Nucleus accumbens (tissue), 56 donors: ENCODE measurements around the gene PIP4K2B.
"Not testable (repeated sequence)": the region's sequence is repeated elsewhere in the genome, so short reads cannot be mapped to it uniquely, and the experiment has no call there.

Experiments used
- DNase-seq, 56 donors: peaks; one replicate each; lab custom pipeline; 2025; lab: John Stamatoyannopoulos, UW

PIP4K2B gene

GRCh38 chr17:38799501-38800236, at the start of gene PIP4K2B:
TSS of gene PIP4K2B (minus strand) at chr17:38799556. CDS start at chr17:38799424, 132 bp downstream.
- DNase-seq = peak; percentile 62 to 98 (median 92)

GRCh38 chr17:38848557-38848891, 49.2 kb upstream of the PIP4K2B start:
- no peak for DNase-seq

- no peak for DNase-seq
Measured at GRCh38 chr17:38844261-38844757, 45.0 kb upstream of the PIP4K2B start.

- no peak for DNase-seq
Measured at GRCh38 chr17:38825762-38826247, 26.4 kb upstream of the PIP4K2B start.

- peak in 55 of 56 donors; percentile 30 to 97 (median 91) for DNase-seq
Measured at GRCh38 chr17:38824899-38825761, 25.8 kb upstream of the PIP4K2B start, which contains the start of gene CWC25. TSS of gene CWC25 (minus strand) at chr17:38825321. CDS start at chr17:38825183, 138 bp downstream.

- no peak for DNase-seq
Measured at GRCh38 chr17:38815576-38816193, 16.3 kb upstream of the PIP4K2B start.

- DNase-seq = peak in 13 of 56 donors; percentile 2 to 44 (median 15)
Measured at GRCh38 chr17:38809828-38810227, 10.5 kb upstream of the PIP4K2B start.

GRCh38 chr17:38800237-38800760, 943 bp upstream of the PIP4K2B start:
- no peak for DNase-seq

GRCh38 chr17:38798614-38799500, 499 bp downstream of the PIP4K2B start:
- DNase-seq = peak in 45 of 56 donors; percentile 6 to 74 (median 55)

GRCh38 chr17:38797828-38798227, 1.5 kb downstream of the PIP4K2B start:
- no peak for DNase-seq

GRCh38 chr17:38797158-38797490, 2.2 kb downstream of the PIP4K2B start:
- DNase-seq = no peak

GRCh38 chr17:38796451-38797157, 2.8 kb downstream of the PIP4K2B start:
- no peak for DNase-seq

- no peak for DNase-seq
Measured at GRCh38 chr17:38794221-38794620, 5.1 kb downstream of the PIP4K2B start.

- no peak for DNase-seq
Measured at GRCh38 chr17:38791162-38791561, 8.2 kb downstream of the PIP4K2B start.

GRCh38 chr17:38790148-38790707, 9.1 kb downstream of the PIP4K2B start:
- DNase-seq = not testable (repeated sequence)

GRCh38 chr17:38789185-38789584, 10.2 kb downstream of the PIP4K2B start:
- no peak for DNase-seq

GRCh38 chr17:38787999-38788398, 11.4 kb downstream of the PIP4K2B start:
- DNase-seq = not testable (repeated sequence)

- DNase-seq = no peak
Measured at GRCh38 chr17:38786372-38786771, 13.0 kb downstream of the PIP4K2B start.

- DNase-seq = no peak
Measured at GRCh38 chr17:38783227-38783626, 16.1 kb downstream of the PIP4K2B start.
